ENCODE data around the gene CFAP100.

- TF ChIP-seq, protein P1, sequence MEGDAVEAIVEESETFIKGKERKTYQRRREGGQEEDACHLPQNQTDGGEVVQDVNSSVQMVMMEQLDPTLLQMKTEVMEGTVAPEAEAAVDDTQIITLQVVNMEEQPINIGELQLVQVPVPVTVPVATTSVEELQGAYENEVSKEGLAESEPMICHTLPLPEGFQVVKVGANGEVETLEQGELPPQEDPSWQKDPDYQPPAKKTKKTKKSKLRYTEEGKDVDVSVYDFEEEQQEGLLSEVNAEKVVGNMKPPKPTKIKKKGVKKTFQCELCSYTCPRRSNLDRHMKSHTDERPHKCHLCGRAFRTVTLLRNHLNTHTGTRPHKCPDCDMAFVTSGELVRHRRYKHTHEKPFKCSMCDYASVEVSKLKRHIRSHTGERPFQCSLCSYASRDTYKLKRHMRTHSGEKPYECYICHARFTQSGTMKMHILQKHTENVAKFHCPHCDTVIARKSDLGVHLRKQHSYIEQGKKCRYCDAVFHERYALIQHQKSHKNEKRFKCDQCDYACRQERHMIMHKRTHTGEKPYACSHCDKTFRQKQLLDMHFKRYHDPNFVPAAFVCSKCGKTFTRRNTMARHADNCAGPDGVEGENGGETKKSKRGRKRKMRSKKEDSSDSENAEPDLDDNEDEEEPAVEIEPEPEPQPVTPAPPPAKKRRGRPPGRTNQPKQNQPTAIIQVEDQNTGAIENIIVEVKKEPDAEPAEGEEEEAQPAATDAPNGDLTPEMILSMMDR (IDR thresholded peaks at IDR 0.05; ENCODE audit: insufficient read depth, low read depth, low read length), result no peak
- TF ChIP-seq EZH2 (IDR thresholded peaks at IDR 0.05; ENCODE audit: insufficient read depth, low read length), result no peak
Measured at GRCh38 chr3:126378341-126378751, 16.4 kb upstream of the CFAP100 start.
